Right lobe of liver (tissue), 4 donors: Measurements from ENCODE around the gene MPHOSPH9.

Source experiments
- POLR2A ChIP-seq: fragments of 450-650 bp; IDR thresholded peaks from one replicate; pipeline ENCODE4 v1.6.1; 2017; ENCODE audit warnings: antibody characterized with exemption, mild to moderate bottlenecking
- TF ChIP-seq, protein P1 (sequence below), 4 donors: fragments of 200-600 bp in 3 of 4; fragments of 450-650 bp in 1 of 4; IDR thresholded peaks; one replicate each; pipeline versions ENCODE4 v1.5.1 to v1.8.0; 2016 to 2022; ENCODE audit warnings: antibody characterized with exemption in 4 of 4, mild to moderate bottlenecking in 2 of 4
- donor health status: DM: no; HTN: no; CAD: no.
- donor health status: DM: no; HTN: no; CAD: no.
- donor health status: DM: no; HTN: yes; CAD: no.

DNA sequence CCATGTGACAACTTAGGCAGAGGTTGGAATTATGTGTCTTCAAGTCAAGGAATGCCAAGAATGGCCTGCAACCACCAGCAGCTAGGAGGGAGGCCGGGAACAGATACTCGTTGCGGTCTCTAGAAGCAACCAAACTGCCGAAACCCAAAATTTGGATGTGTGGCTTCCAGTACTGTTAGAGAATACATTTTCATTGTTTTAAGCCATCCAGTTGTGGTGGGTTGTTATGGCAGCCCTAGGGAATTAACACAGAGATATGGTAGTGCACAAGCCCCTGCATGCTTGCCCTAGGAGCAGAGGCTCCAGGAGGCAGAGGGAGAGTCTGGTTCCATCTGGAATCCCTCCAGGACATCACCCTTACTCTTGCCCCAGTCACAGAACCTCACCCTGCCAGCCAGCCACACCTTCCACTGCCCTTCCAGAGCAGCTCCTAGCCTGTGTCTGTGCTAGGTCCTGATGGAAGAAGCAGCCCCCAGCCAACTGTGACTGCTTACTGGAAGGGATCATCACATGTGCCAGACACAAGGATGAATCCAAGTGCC is 101.6 kb downstream of the MPHOSPH9 start:
- TF ChIP-seq, protein P1, sequence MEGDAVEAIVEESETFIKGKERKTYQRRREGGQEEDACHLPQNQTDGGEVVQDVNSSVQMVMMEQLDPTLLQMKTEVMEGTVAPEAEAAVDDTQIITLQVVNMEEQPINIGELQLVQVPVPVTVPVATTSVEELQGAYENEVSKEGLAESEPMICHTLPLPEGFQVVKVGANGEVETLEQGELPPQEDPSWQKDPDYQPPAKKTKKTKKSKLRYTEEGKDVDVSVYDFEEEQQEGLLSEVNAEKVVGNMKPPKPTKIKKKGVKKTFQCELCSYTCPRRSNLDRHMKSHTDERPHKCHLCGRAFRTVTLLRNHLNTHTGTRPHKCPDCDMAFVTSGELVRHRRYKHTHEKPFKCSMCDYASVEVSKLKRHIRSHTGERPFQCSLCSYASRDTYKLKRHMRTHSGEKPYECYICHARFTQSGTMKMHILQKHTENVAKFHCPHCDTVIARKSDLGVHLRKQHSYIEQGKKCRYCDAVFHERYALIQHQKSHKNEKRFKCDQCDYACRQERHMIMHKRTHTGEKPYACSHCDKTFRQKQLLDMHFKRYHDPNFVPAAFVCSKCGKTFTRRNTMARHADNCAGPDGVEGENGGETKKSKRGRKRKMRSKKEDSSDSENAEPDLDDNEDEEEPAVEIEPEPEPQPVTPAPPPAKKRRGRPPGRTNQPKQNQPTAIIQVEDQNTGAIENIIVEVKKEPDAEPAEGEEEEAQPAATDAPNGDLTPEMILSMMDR (IDR thresholded peaks at IDR 0.05) = no peak
- TF ChIP-seq POLR2A = no peak
